GM21528 (cell line): ENCODE measurements around the gene UBL3.
A peak's percentile ranks its signal among the peaks of the same experiment; 100 is the strongest.

Experiments
- ATAC-seq: cut with Tn5 transposase; IDR thresholded peaks from one replicate; pipeline ENCODE4 v1.9.1; 2021; ENCODE audit warnings: mild to moderate bottlenecking, moderate library complexity; ENCODE audit not compliant: unreplicated experiment, low FRiP score

Gene UBL3

GRCh38 chr13:29815336-29815735, 35.1 kb downstream of the UBL3 start:
- ATAC-seq = no peak

- no peak for ATAC-seq
Observed at GRCh38 chr13:29810898-29811297, 39.5 kb downstream of the UBL3 start.

- peak; percentile 54 for ATAC-seq
Observed at GRCh38 chr13:29810145-29810742, 40.2 kb downstream of the UBL3 start.

DNA sequence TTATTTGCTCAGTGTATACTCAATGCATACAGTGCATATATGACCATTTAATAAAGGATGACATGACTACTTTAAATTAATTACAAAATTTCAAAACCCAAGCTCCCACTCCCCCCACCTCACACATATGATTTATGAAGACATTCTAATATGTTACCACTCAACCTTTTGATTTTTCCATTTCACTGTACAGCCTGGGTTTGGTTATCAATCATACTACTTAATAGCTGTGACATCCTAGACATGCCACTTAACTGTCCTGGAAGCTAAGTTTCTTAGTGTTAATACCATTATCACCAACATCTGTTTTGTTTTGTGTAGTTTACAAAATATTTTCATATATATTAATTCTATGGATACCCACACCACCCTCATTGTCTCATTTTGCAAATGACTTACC, 42.2 kb downstream of the UBL3 start:
- no peak for ATAC-seq

GRCh38 chr13:29805994-29806979, 44.1 kb downstream of the UBL3 start:
- no peak for ATAC-seq

- ATAC-seq = no peak
Observed at GRCh38 chr13:29803221-29803620, 47.2 kb downstream of the UBL3 start.

- ATAC-seq = no peak
Observed at GRCh38 chr13:29802621-29803020, 47.8 kb downstream of the UBL3 start.

- ATAC-seq = no peak
Observed at GRCh38 chr13:29801737-29802305, 48.6 kb downstream of the UBL3 start.

GRCh38 chr13:29801102-29801501, 49.3 kb downstream of the UBL3 start:
- no peak for ATAC-seq

DNA sequence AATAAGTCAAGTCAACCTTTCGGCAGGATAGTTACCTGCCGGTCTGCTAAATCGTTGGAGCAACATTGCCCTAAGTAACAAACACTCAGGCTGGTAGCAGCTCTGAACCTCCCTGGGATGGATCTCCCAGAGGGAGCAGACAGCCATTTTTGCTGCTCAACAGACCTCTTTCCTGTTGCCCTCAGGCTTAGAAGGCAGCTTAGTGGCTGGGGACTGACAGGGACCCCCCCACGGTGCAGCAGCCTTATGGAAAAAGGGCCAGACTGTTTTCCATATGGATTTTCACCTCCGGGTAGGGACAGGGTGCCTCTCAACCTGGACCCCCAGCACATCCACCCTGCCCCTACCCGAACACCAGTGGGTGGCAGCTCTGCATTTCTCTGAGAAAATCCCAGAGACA, 49.7 kb downstream of the UBL3 start:
- ATAC-seq = no peak

GRCh38 chr13:29799041-29799440, 51.4 kb downstream of the UBL3 start:
- no peak for ATAC-seq

GRCh38 chr13:29791997-29792780, 58.2 kb downstream of the UBL3 start:
- no peak for ATAC-seq

DNA sequence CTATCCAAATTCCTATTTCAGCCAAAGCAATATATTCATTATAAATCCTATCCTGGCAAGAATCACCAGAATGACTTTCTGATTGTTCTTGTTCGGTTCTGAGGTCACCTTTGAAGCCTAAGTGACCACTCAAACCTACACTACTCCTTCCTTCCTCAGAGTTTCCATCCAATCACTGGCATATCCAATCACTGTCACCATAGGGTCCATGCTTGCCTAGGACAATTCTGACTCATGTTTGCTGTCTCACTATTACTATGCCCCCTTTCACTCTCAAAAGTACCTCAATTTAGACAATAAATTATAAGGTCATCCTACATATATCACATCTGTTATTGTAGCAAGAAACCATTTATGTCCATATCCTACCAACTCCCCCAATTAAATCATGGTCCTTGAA, 58.9 kb downstream of the UBL3 start:
- ATAC-seq = no peak

DNA sequence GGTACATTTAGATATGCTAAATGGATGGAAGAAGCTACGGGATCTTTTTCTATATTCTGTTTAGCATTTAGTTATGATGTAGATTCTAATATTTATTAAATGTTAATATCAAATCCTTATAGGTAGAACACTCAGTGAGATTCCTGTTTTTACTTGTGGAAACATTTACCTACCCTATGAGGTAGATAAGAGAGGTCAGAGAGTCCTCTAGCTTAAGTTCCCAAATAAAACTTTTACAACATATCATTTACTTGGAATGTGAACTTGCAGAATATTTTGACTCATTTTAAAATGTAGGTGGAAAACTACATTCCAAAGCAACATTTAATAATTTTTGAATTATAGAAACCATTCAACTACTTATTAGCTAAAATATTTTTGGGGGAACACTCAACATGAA, 63.7 kb downstream of the UBL3 start:
- no peak for ATAC-seq

DNA sequence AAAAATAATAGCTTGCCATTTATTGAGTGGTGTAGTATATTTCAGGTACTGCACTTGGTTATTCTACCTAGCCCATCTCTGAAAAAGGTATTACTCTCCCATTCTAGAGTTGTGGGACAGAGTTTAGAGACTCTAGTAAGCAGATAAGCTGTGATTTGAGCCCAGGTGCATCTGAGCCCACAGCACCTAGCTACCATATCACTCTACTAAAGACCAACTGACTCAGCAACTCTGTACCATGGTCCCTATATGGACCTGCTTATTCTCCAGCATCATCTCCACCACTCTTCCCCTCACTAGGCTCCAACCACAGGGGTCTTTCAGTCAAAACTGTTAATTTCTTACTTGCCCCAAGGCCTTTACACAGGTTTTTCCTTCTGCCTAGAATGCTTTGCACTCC, 64.4 kb downstream of the UBL3 start:
- no peak for ATAC-seq

- no peak for ATAC-seq
Observed at GRCh38 chr13:29782798-29783197, 67.6 kb downstream of the UBL3 start.

GRCh38 chr13:29774830-29775229, 75.6 kb downstream of the UBL3 start:
- ATAC-seq = no peak

DNA sequence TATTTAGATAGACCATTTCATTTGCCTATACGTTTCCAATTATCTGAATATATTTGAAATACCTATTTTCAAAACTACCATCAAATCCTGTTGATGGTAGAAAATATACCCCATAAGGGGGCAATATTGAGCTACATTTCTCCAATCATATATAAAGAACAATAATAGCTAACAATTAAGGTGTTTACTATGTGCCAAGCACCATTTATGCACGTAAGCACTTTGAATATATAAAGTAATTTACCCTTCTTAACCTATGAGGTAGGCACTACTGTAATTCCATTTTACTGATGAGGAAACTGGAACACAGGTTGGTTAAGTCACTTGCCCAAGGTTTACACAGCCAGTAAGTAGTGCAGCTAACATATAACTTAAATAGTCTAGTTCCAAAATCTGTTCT, 79.2 kb downstream of the UBL3 start:
- ATAC-seq = no peak

DNA sequence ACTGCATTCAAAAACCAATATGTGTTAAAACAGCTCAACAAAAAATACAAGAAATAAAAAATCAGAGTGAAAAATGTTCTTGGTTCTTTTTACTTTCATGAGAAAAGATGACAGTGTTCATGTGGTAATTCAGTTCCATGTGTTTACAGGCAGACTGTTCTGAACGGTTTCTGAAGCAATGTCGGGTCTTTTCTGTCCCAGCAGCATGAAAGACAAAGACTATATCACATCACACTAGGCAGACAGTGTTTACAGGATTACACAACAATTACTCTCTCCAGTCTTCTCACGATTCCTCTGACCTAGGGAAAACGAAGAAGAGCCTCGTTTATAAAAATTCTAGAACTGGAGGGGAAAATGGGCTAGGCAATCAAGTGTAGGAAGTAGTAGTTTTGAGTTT, 83.4 kb downstream of the UBL3 start:
- ATAC-seq = no peak

GRCh38 chr13:29763436-29764180, 86.8 kb downstream of the UBL3 start:
- no peak for ATAC-seq
